ENCODE measurements around the gene KIFC1.

Gene KIFC1

GRCh38 chr6:33453393-33454008, 61.9 kb downstream of the KIFC1 start:
- no peaks in the 10 kb centered on the region for H3K9me3 ChIP-seq (ENCODE audit: insufficient read depth, low read length, severe bottlenecking)
- peak overlapping the region; percentile 94 for H2AFZ ChIP-seq (ENCODE audit: low read depth, low read length)
- H3K27me3 ChIP-seq (ENCODE audit: insufficient read depth, low read length, poor library complexity), result no peaks in the 10 kb centered on the region
- H3K36me3 ChIP-seq (ENCODE audit: insufficient read depth, low read length), result peaks cover 36% of the 10 kb centered on the region
- peak overlapping the region; percentile 75 for H3K27ac ChIP-seq (ENCODE audit: low read length)
- no peak for TF ChIP-seq EZH2 (IDR thresholded peaks at IDR 0.05; ENCODE audit: borderline replicate concordance, low read depth, low read length, severe bottlenecking)
- TF ChIP-seq, protein P1, sequence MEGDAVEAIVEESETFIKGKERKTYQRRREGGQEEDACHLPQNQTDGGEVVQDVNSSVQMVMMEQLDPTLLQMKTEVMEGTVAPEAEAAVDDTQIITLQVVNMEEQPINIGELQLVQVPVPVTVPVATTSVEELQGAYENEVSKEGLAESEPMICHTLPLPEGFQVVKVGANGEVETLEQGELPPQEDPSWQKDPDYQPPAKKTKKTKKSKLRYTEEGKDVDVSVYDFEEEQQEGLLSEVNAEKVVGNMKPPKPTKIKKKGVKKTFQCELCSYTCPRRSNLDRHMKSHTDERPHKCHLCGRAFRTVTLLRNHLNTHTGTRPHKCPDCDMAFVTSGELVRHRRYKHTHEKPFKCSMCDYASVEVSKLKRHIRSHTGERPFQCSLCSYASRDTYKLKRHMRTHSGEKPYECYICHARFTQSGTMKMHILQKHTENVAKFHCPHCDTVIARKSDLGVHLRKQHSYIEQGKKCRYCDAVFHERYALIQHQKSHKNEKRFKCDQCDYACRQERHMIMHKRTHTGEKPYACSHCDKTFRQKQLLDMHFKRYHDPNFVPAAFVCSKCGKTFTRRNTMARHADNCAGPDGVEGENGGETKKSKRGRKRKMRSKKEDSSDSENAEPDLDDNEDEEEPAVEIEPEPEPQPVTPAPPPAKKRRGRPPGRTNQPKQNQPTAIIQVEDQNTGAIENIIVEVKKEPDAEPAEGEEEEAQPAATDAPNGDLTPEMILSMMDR (IDR thresholded peaks at IDR 0.05; ENCODE audit: borderline replicate concordance, extremely low read depth, low read length, poor library complexity, severe bottlenecking), result no peak
- peak overlapping the region; percentile 73 for H3K9ac ChIP-seq (ENCODE audit: low read depth, low read length)
- H4K20me1 ChIP-seq (ENCODE audit: insufficient read depth, low read length), result peaks cover 16% of the 10 kb centered on the region
- peaks cover 27% of the 10 kb centered on the region for H3K4me1 ChIP-seq (ENCODE audit: insufficient read depth, low read length)
- DNase-seq (no peak), ATAC-seq (ENCODE audit: insufficient read depth, low read depth) (no peak)
- H3K79me2 ChIP-seq (ENCODE audit: insufficient read depth, low read length), result peaks cover 27% of the 10 kb centered on the region
- peak overlapping the region; percentile 77 to 89 for H3K4me3 ChIP-seq (ENCODE audit: low read depth in 1 of 2, low read length in 2 of 2)
- peak overlapping the region; percentile 99 for H3K4me2 ChIP-seq (ENCODE audit: insufficient read depth, low read length)

- Histone ChIP-seq H3K4me3 (ENCODE audit: low read depth in 1 of 2, low read length in 2 of 2) (peak within 1 kb of the TSS; percentile 77 to 89), H3K4me2 (ENCODE audit: insufficient read depth, low read length) (peak within 1 kb of the TSS; percentile 99), H3K79me2 (ENCODE audit: insufficient read depth, low read length) (peaks cover 27% of the 10 kb centered on the region), H3K9ac (ENCODE audit: low read depth, low read length) (peak within 1 kb of the TSS; percentile 73), H3K36me3 (ENCODE audit: insufficient read depth, low read length) (peaks cover 28% of the 10 kb centered on the region), H3K27ac (ENCODE audit: low read length) (peak within 1 kb of the TSS; percentile 82), H4K20me1 (ENCODE audit: insufficient read depth, low read length) (peaks cover 16% of the 10 kb centered on the region), H3K9me3 (ENCODE audit: insufficient read depth, low read length, severe bottlenecking) (no peaks in the 10 kb centered on the region), H3K27me3 (ENCODE audit: insufficient read depth, low read length, poor library complexity) (no peaks in the 10 kb centered on the region), H3K4me1 (ENCODE audit: insufficient read depth, low read length) (peaks cover 27% of the 10 kb centered on the region), H2AFZ (ENCODE audit: low read depth, low read length) (peak within 1 kb of the TSS; percentile 94)
- DNase-seq (peak; percentile 96), ATAC-seq (ENCODE audit: insufficient read depth, low read depth) (peak; percentile 99)
- no peak for TF ChIP-seq EZH2 (IDR thresholded peaks at IDR 0.05; ENCODE audit: borderline replicate concordance, low read depth, low read length, severe bottlenecking)
- TF ChIP-seq, protein P1 (IDR thresholded peaks at IDR 0.05; ENCODE audit: borderline replicate concordance, extremely low read depth, low read length, poor library complexity, severe bottlenecking), result no peak
Observed at GRCh38 chr6:33454009-33454946, 62.7 kb downstream of the KIFC1 start, which contains the start of gene ZBTB9. TSS of gene ZBTB9 (plus strand) at chr6:33454576. CDS start at chr6:33455101, 525 bp downstream.

DNA sequence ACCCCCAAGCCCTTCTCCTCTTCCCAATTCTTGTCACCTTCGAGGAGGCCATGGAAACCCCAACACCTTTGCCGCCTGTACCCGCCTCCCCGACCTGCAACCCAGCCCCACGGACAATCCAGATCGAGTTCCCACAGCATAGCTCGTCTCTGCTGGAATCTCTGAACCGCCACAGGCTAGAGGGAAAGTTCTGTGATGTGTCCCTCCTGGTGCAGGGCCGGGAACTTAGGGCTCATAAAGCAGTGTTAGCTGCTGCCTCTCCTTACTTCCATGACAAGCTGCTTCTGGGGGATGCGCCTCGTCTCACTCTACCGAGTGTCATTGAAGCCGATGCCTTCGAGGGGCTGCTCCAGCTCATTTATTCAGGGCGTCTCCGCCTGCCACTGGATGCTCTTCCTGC, 63.4 kb downstream of the KIFC1 start:
- H3K27me3 ChIP-seq (ENCODE audit: insufficient read depth, low read length, poor library complexity), result no peaks in the 10 kb centered on the region

More for the DNA sequence above, 63.4 kb downstream of the KIFC1 start:
- H3K4me1 ChIP-seq (ENCODE audit: insufficient read depth, low read length), result peaks cover 27% of the 10 kb centered on the region
- no peaks in the 10 kb centered on the region for H3K9me3 ChIP-seq (ENCODE audit: insufficient read depth, low read length, severe bottlenecking)
- peak overlapping the region; percentile 77 to 89; a peak in 3 of 4 replicates for H3K4me3 ChIP-seq (ENCODE audit: low read depth in 1 of 2, low read length in 2 of 2)
- peak overlapping the region; percentile 73 for H3K9ac ChIP-seq (ENCODE audit: low read depth, low read length)
- peak overlapping the region; percentile 94 for H2AFZ ChIP-seq (ENCODE audit: low read depth, low read length)
- ATAC-seq (ENCODE audit: insufficient read depth, low read depth), result no peak
- peak overlapping the region; percentile 82 for H3K27ac ChIP-seq (ENCODE audit: low read length)
- H3K79me2 ChIP-seq (ENCODE audit: insufficient read depth, low read length), result peaks cover 27% of the 10 kb centered on the region
- peak overlapping the region; percentile 99 for H3K4me2 ChIP-seq (ENCODE audit: insufficient read depth, low read length)
- H4K20me1 ChIP-seq (ENCODE audit: insufficient read depth, low read length), result peaks cover 16% of the 10 kb centered on the region
- H3K36me3 ChIP-seq (ENCODE audit: insufficient read depth, low read length), result peaks cover 21% of the 10 kb centered on the region
- TF ChIP-seq, protein P1 (IDR thresholded peaks at IDR 0.05; ENCODE audit: borderline replicate concordance, extremely low read depth, low read length, poor library complexity, severe bottlenecking), result no peak
- no peak for TF ChIP-seq EZH2 (IDR thresholded peaks at IDR 0.05; ENCODE audit: borderline replicate concordance, low read depth, low read length, severe bottlenecking)
- DNase-seq, result no peak

All from DND-41 (cell line).